Ramos (cell line): ENCODE data around the gene ELOVL2.
"Not testable (repeated sequence)": the region's sequence is repeated elsewhere in the genome, so short reads cannot be mapped to it uniquely, and the experiment has no call there.

ENCODE experiments used
- in situ Hi-C: fragments of 300-500 bp; cut with MboI; formaldehyde crosslinking; loops from one replicate; pipeline ENCODE4 v1.14.3; 2022; ENCODE audit warnings: low sequenced_read_pairs; ENCODE audit not compliant: unreplicated experiment

ELOVL2 gene

DNA sequence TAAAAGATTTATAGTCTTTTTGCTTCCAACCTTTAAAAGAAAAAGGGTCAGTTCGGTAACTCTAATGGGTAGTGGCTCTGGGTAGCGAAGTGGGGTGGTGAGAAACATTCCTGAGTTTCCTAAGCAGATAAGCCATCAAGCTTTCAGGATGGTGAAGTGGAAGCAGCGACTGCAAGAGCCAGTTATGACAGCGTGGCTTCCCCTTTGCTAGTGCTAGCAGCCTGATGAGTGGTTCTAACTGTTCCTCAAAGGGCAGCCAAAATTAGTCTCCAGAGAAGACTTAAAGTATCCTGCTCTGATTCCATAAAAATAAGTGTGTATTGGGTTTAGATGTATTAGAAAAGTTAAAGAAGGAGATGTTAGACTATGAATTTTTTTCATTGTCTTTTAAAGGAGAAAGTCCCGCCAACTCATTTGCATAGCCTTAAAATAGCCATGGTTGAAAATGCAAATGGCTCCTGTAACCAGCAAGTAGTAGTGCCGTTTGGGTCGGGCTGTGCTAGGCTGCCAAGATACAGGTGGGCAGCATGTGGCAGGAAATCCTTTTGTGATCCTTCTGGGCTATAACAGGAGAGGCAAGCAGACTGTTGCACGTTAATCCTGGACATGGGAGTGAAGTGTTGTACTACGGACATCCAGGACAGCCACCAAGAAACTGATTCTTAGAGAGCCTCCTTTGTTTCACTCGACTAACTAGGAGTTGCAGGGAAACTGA, 18.0 kb downstream of the ELOVL2 start:
- in situ Hi-C loops = no loop called here

DNA sequence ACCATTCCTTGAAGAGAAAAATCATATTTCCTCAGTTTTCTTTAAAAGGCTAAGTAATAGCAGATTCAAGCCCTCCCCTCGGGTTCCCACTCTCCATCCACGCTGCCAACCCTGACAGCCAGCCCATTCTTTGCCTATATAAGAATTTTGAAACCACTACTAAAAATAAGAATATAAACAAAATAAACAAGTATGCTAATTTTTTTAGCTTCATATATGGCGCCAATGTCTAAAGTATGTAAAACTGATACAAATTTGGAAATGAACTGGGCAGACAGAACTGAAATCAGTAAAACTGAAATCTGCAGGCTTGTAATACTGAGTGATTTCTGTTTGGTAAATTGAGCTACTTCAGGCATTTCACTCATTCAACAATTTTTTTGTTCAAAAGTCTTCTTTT, 19.0 kb downstream of the ELOVL2 start:
- in situ Hi-C loops = no loop called here

- in situ Hi-C loops = no loop called here
Observed at GRCh38 chr6:11023032-11023431, 21.1 kb downstream of the ELOVL2 start.

DNA sequence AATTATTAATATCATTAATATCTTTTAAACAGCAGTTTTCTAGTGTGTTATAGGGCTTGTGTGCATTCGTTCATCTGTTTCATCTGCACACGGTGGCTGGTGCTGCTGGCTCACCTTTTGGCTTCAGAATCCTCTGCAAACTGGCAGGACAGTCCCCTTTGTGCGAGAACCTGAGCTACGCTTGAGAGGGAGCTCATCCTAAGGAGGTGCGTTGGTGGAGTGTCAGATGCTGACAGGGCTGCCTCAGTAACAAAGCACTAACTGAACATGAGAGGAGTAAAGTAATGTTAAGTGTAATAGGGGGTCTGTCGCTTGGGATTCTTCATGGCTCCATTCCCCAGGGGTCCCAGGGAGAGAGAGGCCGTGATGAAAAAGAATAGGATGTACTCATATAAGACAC, 22.4 kb downstream of the ELOVL2 start:
- in situ Hi-C loops = no loop called here

GRCh38 chr6:11021003-11021402, 23.1 kb downstream of the ELOVL2 start:
- in situ Hi-C loops = no loop called here

- in situ Hi-C loops = no loop called here
Observed at GRCh38 chr6:11018225-11018624, 25.9 kb downstream of the ELOVL2 start.

GRCh38 chr6:11017090-11017489, 27.0 kb downstream of the ELOVL2 start:
- in situ Hi-C loops = no loop called here

DNA sequence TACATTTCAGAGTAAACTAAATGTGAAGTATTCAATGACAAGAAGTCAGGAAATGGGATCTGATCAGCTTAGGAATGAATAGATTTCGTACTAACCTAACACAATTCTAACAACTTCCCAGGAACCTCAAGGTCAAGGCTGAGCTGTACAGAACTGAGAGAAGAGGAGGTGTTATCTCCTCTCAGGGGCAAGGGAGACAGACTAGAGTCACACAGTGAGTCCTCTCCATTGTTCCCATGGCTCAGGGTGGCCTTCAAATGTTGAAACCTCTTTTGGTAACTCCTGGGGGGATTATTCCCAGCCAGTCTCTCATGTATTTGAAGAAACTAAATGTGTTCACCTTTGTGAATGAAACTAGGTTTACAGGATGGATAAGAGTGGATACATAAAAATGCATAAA, 27.7 kb downstream of the ELOVL2 start:
- in situ Hi-C loops = no loop called here

DNA sequence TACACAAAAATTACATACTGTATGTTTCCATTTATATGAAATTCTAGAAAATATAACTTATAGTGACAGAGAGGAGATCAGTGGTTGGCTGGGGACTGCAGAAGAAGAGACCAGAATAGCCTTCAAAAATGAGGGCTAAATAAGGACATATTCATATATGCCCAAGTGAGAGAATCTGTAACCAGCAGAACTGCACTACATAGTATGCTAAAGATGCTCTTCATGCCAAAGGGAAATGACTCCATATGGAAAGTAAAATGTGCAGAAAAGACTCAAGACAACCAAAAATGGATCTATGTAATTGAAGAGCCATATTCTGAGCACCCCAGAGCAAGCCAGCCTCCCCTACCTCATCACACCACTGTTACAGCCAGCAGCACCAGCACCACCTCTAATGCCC, 29.0 kb downstream of the ELOVL2 start:
- in situ Hi-C loops = no loop called here

DNA sequence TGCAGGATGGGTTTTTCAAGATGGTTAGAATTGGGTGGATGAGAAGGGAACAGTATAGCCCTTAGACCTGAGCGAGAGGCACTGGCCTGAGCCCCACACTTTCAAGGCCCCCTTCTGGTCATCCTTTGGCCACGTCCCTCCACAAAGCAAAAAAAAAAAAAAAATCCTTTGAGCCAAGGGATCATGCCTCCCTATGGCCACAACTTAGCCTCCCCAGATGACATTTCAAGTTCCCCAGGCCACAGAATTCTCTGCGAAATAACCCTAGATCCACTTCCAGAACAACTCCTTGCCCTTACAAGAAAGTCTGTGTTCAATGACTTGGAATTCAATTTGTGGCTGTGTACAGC, 30.4 kb downstream of the ELOVL2 start:
- in situ Hi-C loops = no loop called here

GRCh38 chr6:11012976-11013720, 31.0 kb downstream of the ELOVL2 start:
- in situ Hi-C loops = no loop called here

DNA sequence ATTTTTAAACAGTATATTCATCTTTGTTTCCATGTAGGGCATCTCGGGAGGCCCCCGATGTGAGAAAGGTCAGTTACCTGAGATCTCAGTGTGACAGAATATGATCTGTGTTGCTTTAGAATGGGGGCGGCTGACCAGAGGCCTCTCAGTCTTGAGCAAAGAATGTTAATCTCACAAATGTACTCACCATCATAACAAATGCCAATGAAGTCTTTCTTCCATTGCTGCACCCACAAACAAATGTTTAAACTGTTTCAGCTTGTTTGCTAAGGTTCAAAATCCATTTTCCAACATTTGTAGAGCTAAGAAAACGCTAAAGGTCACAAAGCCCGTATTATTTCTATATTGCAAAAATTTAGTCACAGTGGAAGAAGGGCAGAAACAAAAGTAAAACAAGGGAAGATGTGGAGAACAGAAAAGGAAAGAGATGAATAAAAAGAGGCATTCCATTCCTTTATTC, 31.8 kb downstream of the ELOVL2 start:
- in situ Hi-C loops = no loop called here

DNA sequence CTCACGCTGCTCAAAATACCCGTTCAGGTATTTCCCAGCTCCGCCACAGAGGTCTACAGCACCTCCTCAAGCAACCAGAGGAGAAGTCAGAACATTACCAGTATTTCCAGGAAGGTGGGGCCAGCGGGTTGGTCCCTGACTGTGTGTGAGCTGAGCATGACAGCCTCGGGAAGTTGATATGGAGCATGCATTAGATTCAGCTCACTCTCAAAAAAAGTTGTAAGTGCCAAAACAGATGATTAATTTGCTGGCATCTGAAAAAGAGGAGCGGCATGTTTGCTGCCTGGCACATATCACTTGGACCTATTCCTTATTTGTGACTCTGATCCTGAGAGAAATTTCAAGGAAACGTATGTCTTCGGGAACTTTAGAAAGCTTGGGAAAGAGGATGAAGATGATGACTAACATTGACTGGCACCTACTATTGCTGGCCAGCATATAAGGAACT, 32.3 kb downstream of the ELOVL2 start:
- in situ Hi-C loops = no loop called here

DNA sequence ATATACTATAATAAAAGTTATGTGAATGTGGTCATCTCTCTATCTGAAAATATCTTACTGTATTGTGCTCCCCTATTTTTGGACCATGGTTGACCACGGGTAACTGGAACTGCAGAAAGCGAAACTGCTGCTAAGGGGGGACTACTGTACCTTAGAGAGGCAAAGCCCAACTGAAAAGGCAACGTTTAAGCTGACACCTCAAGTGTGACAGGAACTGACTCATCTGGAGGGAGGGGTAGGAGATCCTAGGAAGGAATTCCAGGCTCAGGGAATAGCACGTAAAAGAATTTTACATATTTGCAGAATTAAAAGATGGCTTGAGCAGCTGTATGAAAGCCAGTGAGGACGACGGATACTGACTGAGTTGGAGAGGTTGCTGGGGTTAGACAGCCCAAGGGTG, 34.8 kb downstream of the ELOVL2 start:
- in situ Hi-C loops = no loop called here

GRCh38 chr6:11008821-11009220, 35.3 kb downstream of the ELOVL2 start:
- in situ Hi-C loops = no loop called here

DNA sequence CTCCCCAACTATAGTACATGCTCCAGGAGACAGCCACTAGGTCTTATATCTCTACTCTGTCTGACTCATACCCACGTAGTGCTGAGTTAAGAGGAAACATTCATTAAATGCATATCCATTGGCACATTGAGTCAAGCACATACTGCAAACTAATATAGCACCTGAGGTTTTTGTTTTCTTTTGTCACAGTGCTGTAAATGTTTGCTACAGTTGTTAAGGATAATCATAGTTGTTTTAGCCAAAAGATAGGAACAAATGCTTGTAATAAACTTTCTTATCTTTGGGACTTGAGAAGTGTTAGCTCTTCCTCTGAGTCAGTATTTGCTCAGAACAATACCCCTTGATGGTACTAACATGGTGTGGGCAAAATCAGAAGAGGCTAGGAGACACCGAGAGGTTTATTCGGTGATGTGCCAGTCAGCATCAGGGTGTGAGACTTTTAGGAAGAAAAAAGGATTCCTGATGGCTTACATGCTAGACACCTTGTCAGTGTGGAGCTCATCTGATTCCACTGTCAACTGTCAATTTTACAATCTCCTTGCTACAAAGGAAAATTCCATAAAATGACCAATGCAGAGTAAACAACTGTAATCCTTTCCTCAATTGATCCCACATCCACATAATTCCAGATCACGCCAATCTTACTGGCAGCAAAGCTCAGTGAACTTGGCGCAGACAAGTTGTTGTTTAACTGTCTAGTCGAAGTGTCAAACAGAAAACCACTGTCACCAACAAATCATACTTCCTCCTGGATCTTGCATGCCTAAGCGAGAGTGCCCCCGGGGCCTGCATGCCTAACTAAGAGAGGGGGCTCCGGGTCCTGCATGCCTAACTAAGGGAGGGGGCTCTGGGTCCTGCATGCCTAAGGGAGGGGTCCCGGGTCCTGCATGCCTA, 36.1 kb downstream of the ELOVL2 start:
- in situ Hi-C loops = no loop called here

- in situ Hi-C loops = no loop called here
Observed at GRCh38 chr6:11006061-11006460, 38.0 kb downstream of the ELOVL2 start.

DNA sequence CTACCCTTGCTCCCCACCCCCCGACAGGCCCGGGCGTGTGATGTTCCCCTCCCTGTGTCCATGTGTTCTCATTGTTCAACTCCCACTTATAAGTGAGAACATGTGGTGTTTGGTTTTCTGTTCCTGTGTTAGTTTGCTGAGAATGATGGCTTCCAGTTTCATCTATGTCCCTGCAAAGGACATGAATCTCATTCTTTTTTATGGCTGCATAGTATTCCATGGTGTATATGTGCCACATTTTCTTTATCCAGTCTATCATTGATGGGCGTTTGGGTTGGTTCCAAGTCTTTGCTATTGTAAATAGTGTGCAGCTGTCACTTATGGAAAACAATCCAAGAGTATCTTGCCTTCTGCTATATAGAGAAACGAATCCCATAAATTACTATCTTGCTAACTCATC, 40.8 kb downstream of the ELOVL2 start:
- in situ Hi-C loops = not testable (repeated sequence)

DNA sequence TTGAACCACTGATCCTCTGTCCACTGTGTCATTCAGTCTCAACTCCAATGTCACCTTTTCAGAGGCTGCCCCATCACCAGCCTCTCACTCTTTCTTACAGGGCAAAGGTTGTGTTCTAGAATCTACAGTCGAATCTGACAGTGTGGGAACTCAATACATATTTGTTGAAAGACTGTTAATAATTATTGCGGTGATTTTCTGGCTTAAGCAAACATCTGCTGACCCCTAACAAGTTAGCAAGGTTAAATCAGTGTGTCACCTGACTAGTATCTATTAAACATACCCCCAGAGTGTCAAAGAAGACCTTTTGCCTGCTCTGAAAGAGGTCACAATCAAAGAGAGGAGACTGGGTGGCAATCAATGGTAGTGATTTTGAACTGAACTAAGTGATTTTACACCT, 41.9 kb downstream of the ELOVL2 start:
- in situ Hi-C loops = no loop called here

DNA sequence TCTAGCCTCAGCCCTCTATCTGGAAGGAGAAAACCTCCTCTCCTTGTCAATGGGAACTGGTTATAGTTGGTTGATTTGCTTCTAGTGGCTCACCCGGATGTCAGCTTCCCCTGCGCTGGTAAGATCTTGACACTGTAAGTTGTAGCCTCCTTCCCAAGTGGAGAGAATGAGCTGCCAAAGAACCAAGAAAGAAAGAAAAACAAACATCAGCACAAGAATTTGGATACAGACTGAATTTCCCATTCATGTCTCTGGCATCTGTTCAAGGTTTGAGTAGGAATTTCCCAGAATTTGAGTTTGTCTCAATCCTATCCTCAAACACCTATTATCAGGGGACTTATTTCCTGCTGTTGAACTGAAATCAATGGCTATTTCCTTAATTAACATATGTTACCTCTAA, 44.1 kb downstream of the ELOVL2 start:
- in situ Hi-C loops = no loop called here
